Measurements from ENCODE around the gene CST9L.

GRCh38 chr20:23602699-23603098 is 34.4 kb upstream of the CST9L start:
- no peak for TF ChIP-seq CTCF (IDR thresholded peaks at IDR 0.05 in 2 of 3, conservative IDR thresholded peaks at IDR 0.05 in 1 of 3; ENCODE audit: control insufficient read depth in 2 of 3, extremely low read depth in 1 of 3, insufficient read depth in 1 of 3, low read depth in 3 of 3, low read length in 3 of 3)
- no peak for TF ChIP-seq RAD21 (IDR thresholded peaks at IDR 0.05; ENCODE audit: insufficient read depth, low read depth, low read length)
- TF ChIP-seq HCFC1 (IDR thresholded peaks at IDR 0.05; ENCODE audit: low read length) = no peak
- no peak for TF ChIP-seq ZBTB33 (IDR thresholded peaks at IDR 0.05)
- TF ChIP-seq POLR2A (IDR thresholded peaks at IDR 0.05; ENCODE audit: low read depth, low read length) = no peak
